Activated T-helper 2 cell treated with anti-CD3 and anti-CD28 coated beads, Interferon-gamma antibody, Interleukin-2, Interleukin-4, amounts not matched to agents 10 μg/mL and 5 μg/mL and 100 μg/mL, durations not matched to agents 14 hours and 24 hours and 36 hours (primary cell): ENCODE data around the gene PLPPR1. TPM values are rescaled to one million over a fixed set of nuclear protein-coding genes. Genes with fewer than 3 reads are reported as not detected.
"Not testable (repeated sequence)": the region's sequence is repeated elsewhere in the genome, so short reads cannot be mapped to it uniquely, and the experiment has no call there.

Experiments
- DNase-seq: peaks from one replicate; pipeline ENCODE4 v3.0.0; 2021; ENCODE audit warnings: low spot score
- H3K27ac Mint-ChIP-seq: one replicate; pipeline ENCODE4 v1.8.0; 2021; ENCODE audit warnings: mixed read lengths
- H3K27me3 Mint-ChIP-seq: one replicate; pipeline ENCODE4 v1.8.0; 2021; ENCODE audit warnings: low read depth, mixed read lengths
- H3K36me3 Mint-ChIP-seq: one replicate; pipeline ENCODE4 v1.8.0; 2021; ENCODE audit warnings: low read depth, mixed read lengths
- H3K4me1 Mint-ChIP-seq: one replicate; pipeline ENCODE4 v1.8.0; 2021; ENCODE audit warnings: low read depth, mixed read lengths
- H3K4me3 Mint-ChIP-seq: one replicate; pipeline ENCODE4 v1.8.0; 2021; ENCODE audit warnings: low read depth, mild to moderate bottlenecking, moderate library complexity, mixed read lengths
- H3K9me3 Mint-ChIP-seq: one replicate; pipeline ENCODE4 v1.8.0; 2021; ENCODE audit warnings: mixed read lengths
- intact Hi-C: fragments of 100-400 bp; cut with micrococcal nuclease; formaldehyde crosslinking; loops from one replicate; pipeline ENCODE4 v1.15.1; 2023
- total RNA-seq: library from RNA; stranded (reverse); gene quantifications from 2 replicates; pipeline ENCODE4 v1.2.3, GENCODE V29; 2022

PLPPR1 gene
- total RNA-seq, 1 donor from 2014 or later = not detected

GRCh38 chr9:101098392-101098791 is 69.9 kb downstream of the PLPPR1 start:
- no peak overlapping the region for H3K27ac Mint-ChIP-seq
- H3K27me3 Mint-ChIP-seq = no peaks in the 10 kb centered on the region
- DNase-seq = no peak
- intact Hi-C loops = no loop called here
- H3K9me3 Mint-ChIP-seq = no peaks in the 10 kb centered on the region
- H3K36me3 Mint-ChIP-seq = no peaks in the 10 kb centered on the region
- no peak overlapping the region for H3K4me3 Mint-ChIP-seq
- no peaks in the 10 kb centered on the region for H3K4me1 Mint-ChIP-seq

DNA sequence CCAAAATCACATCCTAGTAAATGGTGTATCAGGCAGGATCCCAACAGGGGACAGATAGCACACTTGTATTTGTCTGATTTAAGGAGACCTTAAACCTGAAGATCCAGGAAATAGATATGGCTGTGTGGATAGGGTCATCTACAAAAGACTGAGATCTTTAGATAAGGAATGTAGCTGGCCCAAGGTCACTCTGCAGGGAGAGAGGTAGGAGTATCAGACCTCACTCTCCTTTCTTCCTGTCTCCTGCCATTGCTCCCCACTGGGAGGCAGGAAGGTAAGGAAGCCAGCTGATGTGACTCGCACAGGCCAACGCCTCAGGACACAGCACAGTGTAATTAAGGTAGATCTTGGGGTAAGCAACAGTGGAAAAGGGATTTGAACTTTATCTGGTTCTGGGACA is 85.8 kb downstream of the PLPPR1 start:
- H3K27ac Mint-ChIP-seq = no peak overlapping the region
- intact Hi-C loops = loop anchor here (10.0 kb wide), 1 partner anchor 420 kb away; the partner anchor contains the start of gene RNF20
- no peak for DNase-seq

DNA sequence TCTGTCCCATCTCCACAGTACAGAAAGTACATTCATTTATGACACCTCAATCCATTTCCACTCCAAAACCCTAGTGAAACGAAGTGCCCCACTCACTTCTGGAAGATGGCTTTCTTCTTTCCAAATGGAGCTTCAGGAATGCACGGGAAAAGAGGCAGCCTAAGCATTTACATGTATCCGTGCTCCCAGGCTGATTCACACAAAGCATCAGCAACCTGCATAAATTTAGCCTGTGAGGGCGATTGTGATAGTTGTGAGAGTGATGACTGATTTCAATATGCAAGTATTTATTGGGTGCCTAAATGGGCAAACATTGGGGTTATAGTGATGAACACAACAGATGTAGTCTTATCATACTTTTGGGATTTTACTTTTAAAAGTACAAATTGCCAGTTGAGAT is 86.6 kb downstream of the PLPPR1 start:
- no peaks in the 10 kb centered on the region for H3K4me1 Mint-ChIP-seq
- no peak overlapping the region for H3K4me3 Mint-ChIP-seq
- H3K9me3 Mint-ChIP-seq = no peaks in the 10 kb centered on the region
- intact Hi-C loops = loop anchor here (5.0 to 10.0 kb wide), 2 partner anchors 197 to 420 kb away; partner anchors contain the start of gene RNF20
- DNase-seq = no peak
- H3K27me3 Mint-ChIP-seq = no peaks in the 10 kb centered on the region
- no peaks in the 10 kb centered on the region for H3K36me3 Mint-ChIP-seq
- H3K27ac Mint-ChIP-seq = no peak overlapping the region

More for the DNA sequence above, 85.8 kb downstream of the PLPPR1 start:
- Mint-ChIP-seq H3K36me3 (no peaks in the 10 kb centered on the region), H3K27me3 (no peaks in the 10 kb centered on the region), H3K4me1 (no peaks in the 10 kb centered on the region), H3K9me3 (peaks cover 2% of the 10 kb centered on the region), H3K4me3 (no peak overlapping the region)

GRCh38 chr9:101117161-101117560 is 88.6 kb downstream of the PLPPR1 start:
- Mint-ChIP-seq H3K4me3 (no peak overlapping the region), H3K36me3 (no peaks in the 10 kb centered on the region), H3K4me1 (no peaks in the 10 kb centered on the region), H3K27me3 (no peaks in the 10 kb centered on the region), H3K9me3 (no peaks in the 10 kb centered on the region), H3K27ac (no peak overlapping the region)
- no peak for DNase-seq
- intact Hi-C loops = loop anchor here (5.0 to 10.0 kb wide), 2 partner anchors 195 to 418 kb away; partner anchors contain the start of gene RNF20

DNA sequence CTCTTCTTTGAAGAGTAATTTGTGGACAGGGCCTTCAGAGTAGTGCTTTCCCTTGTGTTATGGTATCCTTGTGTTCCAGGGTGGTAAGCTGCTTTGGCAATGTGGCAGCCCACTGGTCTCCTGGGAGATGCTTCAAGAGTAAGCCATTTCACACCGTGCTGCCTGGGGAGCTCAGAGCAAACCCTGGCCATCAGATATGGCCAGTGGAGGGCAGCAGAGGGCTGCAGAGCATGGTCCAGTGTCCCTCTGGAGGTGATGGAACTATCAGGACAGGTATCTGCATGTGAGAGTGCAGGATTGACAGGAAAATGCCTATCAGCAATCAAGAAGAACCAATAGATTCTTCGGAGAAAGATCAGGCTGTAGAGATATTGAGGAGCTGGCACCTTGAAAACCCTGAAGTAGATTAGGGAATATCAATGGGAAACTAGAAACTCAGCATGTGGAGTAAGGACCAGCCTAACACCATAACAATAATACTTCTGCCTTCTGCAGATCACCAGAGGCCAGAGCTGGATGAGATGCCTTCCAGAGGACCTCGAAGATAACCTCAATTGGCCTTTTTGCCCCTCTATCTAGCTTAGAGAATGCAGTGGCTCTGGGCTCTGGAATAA is 90.8 kb downstream of the PLPPR1 start:
- intact Hi-C loops = loop anchor here (5.0 to 10.0 kb wide), 2 partner anchors 193 to 415 kb away; partner anchors contain the start of gene RNF20
- DNase-seq = no peak
- no peak overlapping the region for H3K27ac Mint-ChIP-seq
- H3K4me3 Mint-ChIP-seq = no peak overlapping the region
- H3K4me1 Mint-ChIP-seq = no peaks in the 10 kb centered on the region
- no peaks in the 10 kb centered on the region for H3K27me3 Mint-ChIP-seq
- H3K9me3 Mint-ChIP-seq = no peaks in the 10 kb centered on the region
- no peaks in the 10 kb centered on the region for H3K36me3 Mint-ChIP-seq

- Mint-ChIP-seq H3K4me3 (no peak overlapping the region), H3K36me3 (no peaks in the 10 kb centered on the region), H3K27ac (no peak overlapping the region), H3K9me3 (no peaks in the 10 kb centered on the region), H3K4me1 (no peaks in the 10 kb centered on the region), H3K27me3 (no peaks in the 10 kb centered on the region)
- DNase-seq = no peak
- intact Hi-C loops = no loop called here
These were observed 93.4 kb downstream of the PLPPR1 start for GRCh38 chr9:101121836-101122399.

DNA sequence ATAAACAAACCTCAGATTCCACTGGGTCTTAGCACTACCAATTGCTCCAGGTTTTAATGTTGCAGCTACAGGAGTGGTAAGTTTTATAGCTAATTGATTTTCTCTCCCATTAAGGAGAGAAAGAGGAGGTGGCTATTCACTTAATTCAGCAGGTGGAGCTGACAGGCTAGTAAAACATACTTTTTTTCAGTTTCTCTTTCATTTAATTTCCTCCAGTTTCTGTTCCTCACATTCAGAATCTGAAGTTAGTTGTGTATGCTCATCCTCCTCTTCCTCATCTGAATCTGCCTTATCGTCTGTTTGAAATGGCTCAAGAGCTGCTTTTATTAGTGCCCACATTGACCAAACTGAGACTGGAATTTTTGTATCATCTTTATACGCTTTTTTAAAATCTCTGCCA is 98.0 kb downstream of the PLPPR1 start:
- no peaks in the 10 kb centered on the region for H3K4me1 Mint-ChIP-seq
- H3K27me3 Mint-ChIP-seq = no peaks in the 10 kb centered on the region
- no peaks in the 10 kb centered on the region for H3K9me3 Mint-ChIP-seq
- H3K4me3 Mint-ChIP-seq = no peak overlapping the region
- intact Hi-C loops = no loop called here
- DNase-seq = no peak
- no peak overlapping the region for H3K27ac Mint-ChIP-seq
- H3K36me3 Mint-ChIP-seq = no peaks in the 10 kb centered on the region

- H3K27me3 Mint-ChIP-seq, H3K4me3 Mint-ChIP-seq, H3K36me3 Mint-ChIP-seq, intact Hi-C loops, H3K9me3 Mint-ChIP-seq, H3K27ac Mint-ChIP-seq, H3K4me1 Mint-ChIP-seq, DNase-seq: not testable (repeated sequence)
These were observed 98.8 kb downstream of the PLPPR1 start for GRCh38 chr9:101127369-101127768.

DNA sequence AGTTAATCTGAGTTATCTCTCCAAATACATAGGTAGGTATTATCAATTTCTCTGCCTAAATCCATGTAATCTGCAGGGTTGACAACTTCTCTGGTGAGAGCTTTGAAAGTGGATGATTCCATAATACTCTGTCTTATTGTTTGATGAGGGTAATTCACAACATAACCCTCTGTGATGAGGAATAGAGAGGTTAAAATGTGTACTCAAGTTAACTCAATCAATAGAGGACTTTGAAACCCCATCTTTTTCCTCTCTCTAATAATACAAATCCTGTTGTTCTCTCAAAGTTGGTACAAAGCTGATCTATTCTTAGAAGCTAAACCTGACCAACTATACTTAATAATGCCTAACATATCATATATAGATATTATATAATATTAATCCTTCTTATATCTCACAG is 100.1 kb downstream of the PLPPR1 start:
- Mint-ChIP-seq H3K27ac (no peak overlapping the region), H3K4me3 (no peak overlapping the region)

GRCh38 chr9:101130054-101130453 is 101.5 kb downstream of the PLPPR1 start:
- Mint-ChIP-seq H3K36me3 (no peaks in the 10 kb centered on the region), H3K4me1 (no peaks in the 10 kb centered on the region), H3K27ac (no peak overlapping the region), H3K4me3 (no peak overlapping the region), H3K9me3 (no peaks in the 10 kb centered on the region), H3K27me3 (no peaks in the 10 kb centered on the region)
- DNase-seq = no peak
- intact Hi-C loops = no loop called here

More for the DNA sequence above, 100.1 kb downstream of the PLPPR1 start:
- H3K4me1 Mint-ChIP-seq = no peaks in the 10 kb centered on the region
- intact Hi-C loops = no loop called here
- H3K9me3 Mint-ChIP-seq = no peaks in the 10 kb centered on the region
- DNase-seq = no peak
- no peaks in the 10 kb centered on the region for H3K27me3 Mint-ChIP-seq
- H3K36me3 Mint-ChIP-seq = no peaks in the 10 kb centered on the region

GRCh38 chr9:101131326-101131725 is 102.8 kb downstream of the PLPPR1 start:
- H3K27ac Mint-ChIP-seq = no peak overlapping the region
- DNase-seq = no peak
- no peaks in the 10 kb centered on the region for H3K36me3 Mint-ChIP-seq
- no peak overlapping the region for H3K4me3 Mint-ChIP-seq
- H3K4me1 Mint-ChIP-seq = no peaks in the 10 kb centered on the region
- H3K27me3 Mint-ChIP-seq = no peaks in the 10 kb centered on the region
- H3K9me3 Mint-ChIP-seq = no peaks in the 10 kb centered on the region
- intact Hi-C loops = no loop called here

GRCh38 chr9:101132801-101133200 is 104.3 kb downstream of the PLPPR1 start:
- H3K27me3 Mint-ChIP-seq = no peaks in the 10 kb centered on the region
- no peak overlapping the region for H3K27ac Mint-ChIP-seq
- no peaks in the 10 kb centered on the region for H3K9me3 Mint-ChIP-seq
- DNase-seq = no peak
- no peaks in the 10 kb centered on the region for H3K36me3 Mint-ChIP-seq
- intact Hi-C loops = no loop called here
- no peaks in the 10 kb centered on the region for H3K4me1 Mint-ChIP-seq
- H3K4me3 Mint-ChIP-seq = no peak overlapping the region

DNA sequence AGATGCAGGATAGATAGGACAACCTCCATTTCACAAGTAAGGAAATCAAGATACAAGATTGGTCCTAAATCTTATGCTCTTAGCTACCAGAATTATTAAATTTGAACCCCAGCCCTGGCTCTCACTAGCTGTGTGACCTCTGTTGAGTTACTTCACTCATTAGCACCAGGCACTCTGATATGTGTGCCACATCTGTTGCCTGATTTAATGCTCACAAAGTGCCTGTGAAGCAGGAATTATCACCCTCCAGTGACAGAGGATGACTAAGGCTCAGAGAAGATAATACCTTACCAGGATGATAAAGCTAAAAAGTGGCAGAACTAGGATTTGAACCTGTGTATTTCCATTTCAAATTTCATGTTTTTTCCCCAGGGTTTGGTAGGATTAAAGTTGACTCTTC is 110.0 kb downstream of the PLPPR1 start:
- Mint-ChIP-seq H3K9me3 (no peaks in the 10 kb centered on the region), H3K36me3 (no peaks in the 10 kb centered on the region), H3K27ac (no peak overlapping the region), H3K4me3 (no peak overlapping the region), H3K4me1 (no peaks in the 10 kb centered on the region), H3K27me3 (no peaks in the 10 kb centered on the region)
- intact Hi-C loops = no loop called here
- no peak for DNase-seq
